Activated CD8-positive, alpha-beta T cell treated with anti-CD3 and anti-CD28 coated beads, Interleukin-2, amount 10 ng/mL, durations not matched to agents 7 days and 5 days (primary cell): Measurements from ENCODE around the gene DHRS4L2. TPM values are rescaled to one million over a fixed set of nuclear protein-coding genes. Genes with fewer than 3 reads are reported as not detected.
A peak's percentile ranks its signal among the peaks of the same experiment; 100 is the strongest.
"Not testable (repeated sequence)": the region's sequence is repeated elsewhere in the genome, so short reads cannot be mapped to it uniquely, and the experiment has no call there.

Source experiments
- ATAC-seq: fragments of 150-1000 bp; cut with Tn5 transposase; one replicate; pipeline ENCODE4 v1.10.0; 2021; ENCODE audit warnings: moderate library complexity
- CTCF ChIA-PET: fragments of 350-600 bp; sonication (Branson Sonifier 250); formaldehyde crosslinking; loops from one replicate; lab custom pipeline; 2021; ENCODE audit warnings: antibody characterized with exemption; lab: Charles Lee
- POLR2A ChIA-PET: fragments of 350-600 bp; sonication (Branson Sonifier 250); formaldehyde crosslinking; loops from one replicate; lab custom pipeline; 2021; ENCODE audit warnings: antibody characterized with exemption; lab: Charles Lee
- DNase-seq: peaks from one replicate; pipeline ENCODE4 v3.0.0-alpha.2; 2020
- H3K27ac Mint-ChIP-seq: one replicate; pipeline ENCODE4 v1.8.0; 2021; ENCODE audit warnings: mild to moderate bottlenecking, mixed read lengths
- H3K27me3 Mint-ChIP-seq: one replicate; pipeline ENCODE4 v1.8.0; 2021; ENCODE audit warnings: low read depth, mixed read lengths
- H3K36me3 Mint-ChIP-seq: one replicate; pipeline ENCODE4 v1.8.0; 2021; ENCODE audit warnings: low read depth, mixed read lengths
- H3K4me1 Mint-ChIP-seq: one replicate; pipeline ENCODE4 v1.8.0; 2021; ENCODE audit warnings: low read depth, mixed read lengths
- H3K4me3 Mint-ChIP-seq: one replicate; pipeline ENCODE4 v1.8.0; 2021; ENCODE audit warnings: mild to moderate bottlenecking, mixed read lengths
- H3K9me3 Mint-ChIP-seq: one replicate; pipeline ENCODE4 v1.8.0; 2022; ENCODE audit warnings: mixed read lengths; ENCODE audit not compliant: insufficient read depth
- total RNA-seq, 2 experiments: library from RNA; stranded (reverse); gene quantifications; one replicate each; pipeline ENCODE4 v1.2.3, GENCODE V29; 2021

The DHRS4L2 gene
- total RNA-seq, 2 experiments from 2014 or later = 17.7 to 19.1 TPM

DNA sequence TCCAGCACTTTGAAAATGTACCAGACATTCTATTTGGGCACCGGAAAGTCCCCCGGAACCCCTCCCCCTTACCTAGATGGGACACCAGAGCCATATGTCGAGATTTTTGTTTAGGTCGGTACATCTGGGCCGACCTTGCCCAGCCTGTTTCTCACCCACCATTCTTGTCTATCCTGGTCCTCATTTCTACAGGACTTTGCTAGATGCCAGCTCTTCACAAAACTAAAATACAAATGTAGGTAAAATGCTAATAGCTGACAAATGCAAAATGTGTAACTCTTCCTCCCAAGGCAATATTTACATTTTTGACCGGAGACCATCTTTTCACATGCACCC is 34.5 kb upstream of the DHRS4L2 start:
- Mint-ChIP-seq H3K4me3 (peak overlapping the region; percentile 99), H3K4me1 (peaks cover 29% of the 10 kb centered on the region), H3K27ac (peak overlapping the region; percentile 95)
- H3K9me3 Mint-ChIP-seq, H3K27me3 Mint-ChIP-seq, H3K36me3 Mint-ChIP-seq, DNase-seq: not testable (repeated sequence)
- POLR2A ChIA-PET = interaction anchor here (0.7 kb wide), 1 partner anchor 9 kb away, joined by 3 read pairs; no protein-coding TSS in a partner anchor
- peak; percentile 7 for ATAC-seq
- CTCF ChIA-PET = interaction anchor here (1.0 to 1.9 kb wide), 3 partner anchors 54 to 365 kb away, joined by 3 to 8 read pairs (median 5); no protein-coding TSS in a partner anchor

DNA sequence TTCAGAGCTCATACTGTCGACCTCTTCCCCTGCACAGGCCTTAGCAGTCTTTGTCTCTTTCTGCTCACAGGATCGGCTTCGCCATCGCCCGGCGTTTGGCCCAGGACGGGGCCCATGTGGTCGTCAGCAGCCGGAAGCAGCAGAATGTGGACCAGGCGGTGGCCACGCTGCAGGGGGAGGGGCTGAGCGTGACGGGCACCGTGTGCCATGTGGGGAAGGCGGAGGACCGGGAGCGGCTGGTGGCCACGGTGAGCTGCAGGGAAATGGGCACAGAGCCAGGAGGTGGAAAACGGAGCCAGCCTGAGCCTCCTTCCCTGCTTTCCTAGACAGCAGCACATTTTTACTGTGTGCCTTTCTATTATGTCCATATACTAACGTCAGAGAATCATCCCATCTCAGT is 33.8 kb upstream of the DHRS4L2 start:
- H3K27me3 Mint-ChIP-seq, DNase-seq, H3K36me3 Mint-ChIP-seq, ATAC-seq, H3K9me3 Mint-ChIP-seq, POLR2A ChIA-PET, H3K27ac Mint-ChIP-seq, H3K4me3 Mint-ChIP-seq: not testable (repeated sequence)
- CTCF ChIA-PET = interaction anchor here (1.0 to 1.9 kb wide), 3 partner anchors 53 to 366 kb away, joined by 3 to 8 read pairs (median 5); no protein-coding TSS in a partner anchor
- H3K4me1 Mint-ChIP-seq = peaks cover 29% of the 10 kb centered on the region

DNA sequence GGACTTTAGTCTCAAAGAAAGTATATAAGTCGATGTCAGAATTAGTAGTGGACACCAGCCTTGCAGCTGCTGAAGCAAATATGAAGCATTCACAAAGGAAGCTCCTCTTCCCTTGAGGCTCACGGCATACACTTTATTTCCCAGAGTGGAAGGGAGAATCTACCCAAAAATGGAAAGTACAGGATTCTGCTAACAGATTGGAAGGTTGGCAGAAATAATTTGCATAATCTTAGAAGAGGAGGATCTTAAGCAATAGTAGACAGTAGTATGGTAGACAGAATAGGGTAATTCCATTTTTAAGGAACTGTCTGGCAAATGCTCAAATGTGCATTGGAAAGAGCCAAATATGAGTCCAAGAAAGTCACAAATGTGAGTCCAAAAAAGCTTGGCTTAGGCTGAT is 32.9 kb upstream of the DHRS4L2 start:
- peaks cover 29% of the 10 kb centered on the region for H3K4me1 Mint-ChIP-seq
- H3K4me3 Mint-ChIP-seq, ATAC-seq, H3K27ac Mint-ChIP-seq, H3K9me3 Mint-ChIP-seq, CTCF ChIA-PET, DNase-seq, H3K36me3 Mint-ChIP-seq, POLR2A ChIA-PET, H3K27me3 Mint-ChIP-seq: not testable (repeated sequence)

DNA sequence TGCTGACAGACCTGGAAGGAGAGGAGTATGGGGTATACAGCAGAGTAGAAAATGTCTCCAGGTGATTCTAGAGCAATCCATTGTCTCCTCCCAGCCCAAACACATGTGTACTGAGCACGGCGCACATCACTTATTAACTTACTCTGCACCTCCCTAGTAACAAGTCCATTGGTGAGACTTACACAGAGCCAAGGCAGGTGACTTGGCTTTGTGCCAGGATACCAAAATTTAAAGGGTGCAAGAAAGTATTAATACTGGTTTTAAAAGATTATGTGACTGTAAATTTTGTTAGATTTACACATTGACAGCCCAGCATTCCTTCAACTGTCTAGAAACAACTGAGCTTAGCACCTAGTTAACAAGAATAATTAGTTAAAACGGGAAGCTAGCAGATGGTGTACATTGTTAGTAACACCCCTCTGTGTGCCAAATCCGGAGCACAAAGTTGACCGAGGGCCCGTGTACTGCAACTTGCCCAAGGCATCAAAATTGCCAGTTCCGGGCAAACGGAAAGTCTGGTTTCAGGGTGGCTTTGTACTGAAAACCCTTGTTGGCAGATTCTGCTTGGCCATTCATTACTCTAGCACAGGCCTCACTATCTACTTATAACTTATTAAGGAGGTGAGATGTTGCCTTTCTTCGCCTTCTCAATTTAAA is 30.7 kb upstream of the DHRS4L2 start:
- CTCF ChIA-PET = interaction anchor here (1.1 kb wide), 1 partner anchor 326 kb away, joined by 4 read pairs; no protein-coding TSS in a partner anchor
- DNase-seq, H3K27me3 Mint-ChIP-seq, H3K27ac Mint-ChIP-seq, H3K4me3 Mint-ChIP-seq, ATAC-seq, H3K9me3 Mint-ChIP-seq, POLR2A ChIA-PET, H3K36me3 Mint-ChIP-seq: not testable (repeated sequence)
- peaks cover 13% of the 10 kb centered on the region for H3K4me1 Mint-ChIP-seq

DNA sequence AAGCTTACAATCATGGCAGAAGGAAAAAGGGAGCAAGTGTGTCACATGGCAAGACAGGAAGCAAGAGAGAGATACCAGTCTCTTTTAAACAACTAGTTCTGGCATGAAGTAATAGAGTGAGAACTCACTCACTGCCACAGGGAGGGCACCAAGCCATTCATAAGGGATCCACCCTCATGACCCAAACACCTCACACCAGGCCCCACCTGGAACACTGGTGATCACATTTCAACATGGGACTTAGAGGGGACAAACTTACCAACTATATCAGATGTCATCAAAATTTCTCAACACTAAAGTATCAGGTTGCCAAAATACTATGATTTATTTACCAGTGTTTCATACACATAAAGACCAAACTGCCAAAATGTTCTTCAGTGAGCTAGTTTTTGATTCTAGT is 27.8 kb upstream of the DHRS4L2 start:
- H3K27me3 Mint-ChIP-seq, ATAC-seq, DNase-seq, POLR2A ChIA-PET, CTCF ChIA-PET, H3K4me1 Mint-ChIP-seq, H3K27ac Mint-ChIP-seq, H3K4me3 Mint-ChIP-seq, H3K36me3 Mint-ChIP-seq, H3K9me3 Mint-ChIP-seq: not testable (repeated sequence)

DNA sequence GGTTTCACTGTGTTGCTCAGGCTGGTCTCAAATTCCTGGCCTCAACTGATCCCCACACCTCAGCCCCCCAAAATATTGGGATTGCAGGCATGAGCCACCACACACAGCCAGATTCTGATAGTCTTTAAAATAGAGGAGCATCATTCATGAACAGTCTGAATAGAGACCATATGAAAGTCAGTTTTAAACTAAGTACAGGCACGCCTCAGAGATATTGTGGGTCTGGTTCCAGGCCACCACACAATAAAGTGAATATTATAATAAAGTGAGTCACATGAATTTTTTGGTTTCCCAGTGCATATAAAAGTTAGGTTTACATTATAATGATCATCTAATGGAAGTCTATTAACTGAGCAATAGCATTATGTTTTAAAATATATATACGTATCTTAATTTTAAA is 27.0 kb upstream of the DHRS4L2 start:
- POLR2A ChIA-PET, ATAC-seq, H3K27ac Mint-ChIP-seq, CTCF ChIA-PET, H3K9me3 Mint-ChIP-seq, DNase-seq, H3K27me3 Mint-ChIP-seq, H3K4me3 Mint-ChIP-seq, H3K36me3 Mint-ChIP-seq, H3K4me1 Mint-ChIP-seq: not testable (repeated sequence)

DNA sequence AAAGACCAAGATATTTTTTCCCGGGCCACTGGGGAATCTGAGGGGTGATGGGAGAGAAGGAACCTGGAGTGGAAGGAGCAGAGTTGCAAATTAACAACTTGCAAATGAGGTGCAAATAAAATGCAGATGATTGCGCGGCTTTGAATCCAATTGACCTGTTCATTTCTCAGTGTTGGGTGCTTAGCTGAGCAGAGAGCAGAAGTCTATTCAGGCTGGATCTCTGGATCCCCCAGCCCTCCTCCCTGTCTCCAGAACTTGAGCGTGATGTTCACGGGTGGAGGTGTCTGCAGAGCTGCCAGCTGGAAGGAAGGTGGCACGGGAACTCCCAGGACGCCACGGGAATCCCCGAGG is 19.6 kb upstream of the DHRS4L2 start:
- H3K27me3 Mint-ChIP-seq, H3K4me3 Mint-ChIP-seq: not testable (repeated sequence)

DNA sequence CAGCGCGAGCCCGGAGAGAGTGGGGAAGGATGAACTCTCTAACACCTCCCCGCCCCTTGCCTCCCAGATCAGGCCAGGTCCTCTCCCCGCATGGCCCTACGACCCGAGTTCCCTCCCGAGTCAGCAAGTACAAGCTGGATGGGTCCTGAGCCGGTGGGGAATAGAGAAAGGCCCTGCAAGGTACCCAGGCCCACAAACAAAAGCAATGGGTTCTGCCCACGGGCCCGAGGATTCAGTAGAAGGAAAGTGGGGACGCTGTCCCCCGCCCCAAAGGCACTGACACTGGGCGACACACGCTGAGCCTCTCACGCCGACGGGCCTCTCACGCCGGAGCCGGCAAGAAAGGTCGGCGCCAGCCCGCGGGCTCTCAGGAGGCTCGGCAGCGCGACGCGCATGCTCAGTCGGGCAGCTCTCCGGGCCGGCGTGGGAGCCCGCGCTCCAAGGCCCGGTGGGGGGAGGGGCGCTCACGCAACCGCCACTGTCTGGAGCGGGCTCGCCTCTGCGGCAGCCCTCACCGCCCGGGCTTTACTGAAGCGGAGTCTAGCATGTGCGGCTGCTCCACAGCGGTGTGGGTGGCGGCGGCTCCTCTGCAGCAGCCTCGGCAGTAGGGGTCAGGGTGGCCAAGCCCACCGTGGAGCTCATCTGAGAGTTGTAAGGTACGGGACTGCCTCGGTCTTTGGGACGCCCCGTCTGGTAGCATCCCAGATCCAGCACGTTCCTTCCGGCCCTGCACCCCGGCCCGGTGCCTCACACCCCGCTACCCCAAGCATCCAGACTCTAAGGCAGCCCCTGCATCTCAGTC is 19.0 kb upstream of the DHRS4L2 start:
- peak; percentile 95 for ATAC-seq
- POLR2A ChIA-PET, H3K27me3 Mint-ChIP-seq, H3K4me1 Mint-ChIP-seq, H3K9me3 Mint-ChIP-seq, H3K27ac Mint-ChIP-seq, CTCF ChIA-PET, H3K4me3 Mint-ChIP-seq: not testable (repeated sequence)
- peaks cover 10% of the 10 kb centered on the region for H3K36me3 Mint-ChIP-seq
- peak; percentile 54 for DNase-seq

More for the DNA sequence above, 19.6 kb upstream of the DHRS4L2 start:
- ATAC-seq, POLR2A ChIA-PET, H3K9me3 Mint-ChIP-seq, H3K27ac Mint-ChIP-seq, H3K36me3 Mint-ChIP-seq, DNase-seq, CTCF ChIA-PET, H3K4me1 Mint-ChIP-seq: not testable (repeated sequence)

DNA sequence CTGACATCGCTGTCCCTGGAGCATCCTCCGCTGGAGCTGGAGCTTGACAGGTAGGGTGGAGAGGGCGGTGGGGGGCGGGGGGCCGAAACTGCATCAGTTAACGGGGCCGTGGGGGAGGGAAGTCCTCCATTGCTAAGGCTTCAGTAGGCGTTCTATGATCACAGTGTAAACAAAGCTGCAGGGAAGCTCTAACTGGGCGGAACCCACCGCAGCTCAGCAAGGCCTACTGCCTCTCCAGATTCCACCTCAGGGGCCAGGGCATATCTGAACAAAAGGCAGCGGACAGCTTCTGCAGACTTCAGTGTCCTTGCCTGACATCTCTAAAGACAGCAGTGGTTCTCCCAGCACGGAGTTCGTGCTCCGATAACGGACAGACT is 18.5 kb upstream of the DHRS4L2 start:
- POLR2A ChIA-PET, H3K4me1 Mint-ChIP-seq, CTCF ChIA-PET, H3K4me3 Mint-ChIP-seq, DNase-seq, H3K27ac Mint-ChIP-seq, H3K27me3 Mint-ChIP-seq, H3K9me3 Mint-ChIP-seq: not testable (repeated sequence)
- ATAC-seq = peak; percentile 8
- H3K36me3 Mint-ChIP-seq = peaks cover 15% of the 10 kb centered on the region

DNA sequence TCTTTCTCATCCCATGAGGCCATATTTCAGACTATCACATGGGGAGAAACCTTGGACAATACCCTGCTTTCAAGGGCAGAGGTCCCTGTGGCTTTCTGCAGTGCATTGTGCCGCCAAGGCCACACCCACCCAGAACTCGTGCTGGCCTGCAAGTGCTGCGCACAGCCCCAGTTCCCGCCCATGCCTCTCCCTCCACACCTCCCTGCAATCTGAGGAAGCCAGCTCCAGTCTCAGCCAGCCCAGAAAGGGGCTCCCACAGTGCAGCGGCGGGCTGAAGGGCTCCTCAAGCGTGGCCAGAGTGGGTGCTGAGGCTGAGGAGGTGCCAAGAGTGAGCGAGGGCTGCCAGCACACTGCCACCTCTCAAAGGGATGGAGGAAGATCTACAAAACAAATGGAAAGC is 15.6 kb upstream of the DHRS4L2 start:
- H3K9me3 Mint-ChIP-seq, DNase-seq, H3K4me3 Mint-ChIP-seq, H3K27ac Mint-ChIP-seq, CTCF ChIA-PET, POLR2A ChIA-PET, H3K27me3 Mint-ChIP-seq, ATAC-seq, H3K4me1 Mint-ChIP-seq: not testable (repeated sequence)
- peaks cover 22% of the 10 kb centered on the region for H3K36me3 Mint-ChIP-seq

DNA sequence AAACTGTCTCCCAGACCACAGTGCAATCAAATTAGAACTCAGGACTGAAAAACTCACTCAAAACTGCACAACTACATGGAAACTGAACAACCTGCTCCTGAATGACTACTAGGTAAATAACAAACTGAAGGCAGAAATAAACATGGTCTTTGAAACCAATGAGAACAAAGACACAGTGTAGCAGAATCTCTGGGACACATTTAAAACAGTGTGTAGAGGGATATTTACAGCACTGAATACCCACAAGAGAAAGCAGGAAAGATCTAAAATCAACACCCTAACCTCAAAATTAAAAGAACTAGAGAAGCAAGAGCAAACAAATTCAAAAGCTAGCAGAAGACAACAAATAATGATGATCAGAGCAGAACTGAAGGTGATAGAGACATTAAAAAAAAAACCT is 14.7 kb upstream of the DHRS4L2 start:
- H3K27me3 Mint-ChIP-seq, POLR2A ChIA-PET, DNase-seq, ATAC-seq, H3K4me3 Mint-ChIP-seq, H3K4me1 Mint-ChIP-seq, H3K9me3 Mint-ChIP-seq: not testable (repeated sequence)
- CTCF ChIA-PET = interaction anchor here (1.1 to 1.4 kb wide), 3 partner anchors 41 to 135 kb away, joined by 4 to 5 read pairs (median 5); no protein-coding TSS in a partner anchor
- peak overlapping the region; percentile 27 for H3K27ac Mint-ChIP-seq
- peaks cover 22% of the 10 kb centered on the region for H3K36me3 Mint-ChIP-seq

DNA sequence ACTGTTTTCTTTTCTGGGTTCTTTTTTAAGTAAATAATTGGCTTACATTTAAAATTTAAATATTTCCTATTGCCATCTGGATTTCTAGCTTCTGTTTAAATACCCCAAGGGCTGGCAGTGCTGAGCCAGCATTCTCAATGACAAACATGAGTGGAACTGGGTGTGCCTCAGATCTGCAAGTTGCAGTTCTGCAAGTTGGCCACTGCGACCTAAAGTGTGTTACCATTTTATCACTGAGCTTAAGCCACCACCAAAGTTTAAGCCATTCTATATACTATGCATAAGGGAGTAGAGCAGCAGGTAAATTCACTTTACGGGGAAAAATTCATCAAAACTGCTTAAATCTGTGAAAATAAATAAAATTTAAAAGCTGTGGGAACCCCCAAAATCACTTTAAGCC is 11.5 kb upstream of the DHRS4L2 start:
- H3K4me1 Mint-ChIP-seq, POLR2A ChIA-PET, H3K9me3 Mint-ChIP-seq, H3K4me3 Mint-ChIP-seq, DNase-seq, ATAC-seq, H3K27ac Mint-ChIP-seq, H3K27me3 Mint-ChIP-seq: not testable (repeated sequence)
- CTCF ChIA-PET = interaction anchor here (0.8 kb wide), 1 partner anchor 131 kb away, joined by 3 read pairs; no protein-coding TSS in a partner anchor
- peaks cover 23% of the 10 kb centered on the region for H3K36me3 Mint-ChIP-seq
